Esophagus (tissue), 2 donors: Measurements from ENCODE around the gene SPEM2. TPM values are rescaled to one million over a fixed set of nuclear protein-coding genes. Genes with fewer than 3 reads are reported as not detected.

ENCODE experiments used
- H3K27ac ChIP-seq, 2 donors: one replicate each; pipeline ENCODE4 v1.5.1; 2013; ENCODE audit warnings: low read depth in 2 of 2, mild to moderate bottlenecking in 2 of 2, inconsistent platforms in 1 of 2, low read length in 1 of 2, moderate library complexity in 1 of 2
- H3K27me3 ChIP-seq, 2 donors: one replicate each; pipeline ENCODE4 v1.6.1; 2013; ENCODE audit warnings: low read length in 2 of 2, control low read depth in 1 of 2, mild to moderate bottlenecking in 1 of 2; ENCODE audit not compliant: insufficient read depth in 2 of 2, control insufficient read depth in 1 of 2
- H3K36me3 ChIP-seq, 2 donors: one replicate each; pipeline ENCODE4 v1.6.1; 2013; ENCODE audit warnings: low read length in 1 of 2; ENCODE audit not compliant: control insufficient read depth in 2 of 2, insufficient read depth in 2 of 2
- H3K4me1 ChIP-seq, 2 donors: one replicate each; pipeline ENCODE4 v1.6.1; 2013; ENCODE audit warnings: low read length in 1 of 2; ENCODE audit not compliant: control insufficient read depth in 2 of 2, insufficient read depth in 2 of 2
- H3K4me3 ChIP-seq, 2 donors: one replicate each; pipeline ENCODE4 v1.5.1; 2013; ENCODE audit warnings: low read length in 2 of 2, mild to moderate bottlenecking in 2 of 2, low read depth in 1 of 2, moderate library complexity in 1 of 2
- H3K9me3 ChIP-seq, 2 donors: one replicate each; pipeline ENCODE4 v1.6.1; 2013; ENCODE audit warnings: mild to moderate bottlenecking in 2 of 2, low read depth in 1 of 2, low read length in 1 of 2, moderate library complexity in 1 of 2; ENCODE audit not compliant: control insufficient read depth in 2 of 2, insufficient read depth in 1 of 2
- WGBS, 2 donors: extraction: QIAGEN DNeasy Blood & Tissue Kit; methylation state at CpG; one replicate each; pipeline ENCODE4 v1.1.7; 2013; 5-methylcytosine and 5-hydroxymethylcytosine counted together
- polyA plus RNA-seq, 2 donors: library from polyadenylated mRNA; stranded (reverse); fragments of 200-250 nt; gene quantifications; one replicate each; pipeline ENCODE4 v1.2.3, GENCODE V29; 2013
- donor health status: healthy with polysubstance abuse.
- donor health status: Bipolar disorder and iron deficiency.

Gene SPEM2
- polyA plus RNA-seq, 2 donors: not detected

GRCh38 chr17:7476494-7476893, 51.1 kb downstream of the SPEM2 start:
- peak overlapping the region; percentile 96 to 100 for H3K27ac ChIP-seq
- H3K27me3 ChIP-seq: no peaks in the 10 kb centered on the region
- WGBS, 2 donors: 17 to 34% methylated on average over 3 of the region's 3 CpGs
- no peaks in the 10 kb centered on the region for H3K9me3 ChIP-seq
- peaks cover 12 to 31% of the 10 kb centered on the region in 2 donors for H3K4me1 ChIP-seq
- no peak overlapping the region for H3K4me3 ChIP-seq
- no peaks in the 10 kb centered on the region for H3K36me3 ChIP-seq

GRCh38 chr17:7476951-7477350, 51.5 kb downstream of the SPEM2 start:
- WGBS, 2 donors: 59 to 62% methylated on average over 5 of the region's 5 CpGs
- Histone ChIP-seq H3K36me3 (no peaks in the 10 kb centered on the region), H3K9me3 (no peaks in the 10 kb centered on the region), H3K4me3 (peak overlapping the region in 1 of 2 donors; percentile 72), H3K4me1 (peaks cover 12 to 30% of the 10 kb centered on the region in 2 donors), H3K27ac (peak overlapping the region; percentile 96 to 100), H3K27me3 (no peaks in the 10 kb centered on the region)

Other genes with a start within 250 kb of the SPEM2 start
- 1 to 10 TPM in 1 of 2 donors, under 1 TPM in 1; 0.84 to 2.0 TPM for gene ASGR1, start 246.2 kb upstream of the SPEM2 start, polyA plus RNA-seq
- gene DLG4, start 205.8 kb upstream of the SPEM2 start, polyA plus RNA-seq: 10 to 100 TPM in 1 of 2 donors, 1 to 10 TPM in 1; 3.2 to 11.8 TPM
- 100 to 1,000 TPM; 484 to 979 TPM for gene ACADVL, start 205.7 kb upstream of the SPEM2 start, polyA plus RNA-seq
- 10 to 100 TPM; 20.8 to 32.2 TPM for gene DVL2, start 191.1 kb upstream of the SPEM2 start, polyA plus RNA-seq
- 10 to 100 TPM; 22.4 to 29.6 TPM for gene PHF23, start 186.2 kb upstream of the SPEM2 start, polyA plus RNA-seq
- gene GABARAP, start 183.2 kb upstream of the SPEM2 start, polyA plus RNA-seq: 100 to 1,000 TPM; 354 to 393 TPM
- gene CTDNEP1, start 173.9 kb upstream of the SPEM2 start, polyA plus RNA-seq: 10 to 100 TPM; 42.4 to 58.5 TPM
- 10 to 100 TPM; 14.7 to 39.0 TPM for gene ELP5, start 173.4 kb upstream of the SPEM2 start, polyA plus RNA-seq
- gene CLDN7, start 163.1 kb upstream of the SPEM2 start, polyA plus RNA-seq: 100 to 1,000 TPM; 271 to 275 TPM
- 1 to 10 TPM; 5.4 to 7.6 TPM for gene SLC2A4, start 143.9 kb upstream of the SPEM2 start, polyA plus RNA-seq
- 10 to 100 TPM in 1 of 2 donors, 1 to 10 TPM in 1; 2.8 to 13.0 TPM for gene YBX2, start 131.0 kb upstream of the SPEM2 start, polyA plus RNA-seq
- 100 to 1,000 TPM; 597 to 599 TPM for gene EIF5A, start 118.0 kb upstream of the SPEM2 start, polyA plus RNA-seq
- 10 to 100 TPM; 54.5 to 56.5 TPM for gene GPS2, start 110.3 kb upstream of the SPEM2 start, polyA plus RNA-seq
- gene NEURL4, start 96.3 kb upstream of the SPEM2 start, polyA plus RNA-seq: 10 to 100 TPM; 15.7 to 32.1 TPM
- 1 to 10 TPM; 5.3 to 9.7 TPM for gene ACAP1, start 89.1 kb upstream of the SPEM2 start, polyA plus RNA-seq
- 10 to 100 TPM; 39.3 to 75.9 TPM for gene KCTD11, start 73.5 kb upstream of the SPEM2 start, polyA plus RNA-seq
- gene TMEM95, start 70.5 kb upstream of the SPEM2 start, polyA plus RNA-seq: under 1 TPM in 1 of 2 donors, not detected in 1; 0.18 TPM
- gene TNK1, start 44.5 kb upstream of the SPEM2 start, polyA plus RNA-seq: 1 to 10 TPM; 6.1 to 9.3 TPM
- gene PLSCR3, start 31.1 kb upstream of the SPEM2 start, polyA plus RNA-seq: 10 to 100 TPM; 24.7 to 31.0 TPM
- gene TMEM256, start 21.5 kb upstream of the SPEM2 start, polyA plus RNA-seq: 100 to 1,000 TPM; 105 to 158 TPM
- 1 to 10 TPM; 4.2 to 5.5 TPM for gene NLGN2, start 17.8 kb upstream of the SPEM2 start, polyA plus RNA-seq
- not detected for gene SPEM1, start 5.3 kb upstream of the SPEM2 start, polyA plus RNA-seq
- gene SPEM3, start 3.2 kb downstream of the SPEM2 start, polyA plus RNA-seq: not detected
- gene TMEM102, start 9.8 kb downstream of the SPEM2 start, polyA plus RNA-seq: 1 to 10 TPM; 6.8 to 9.8 TPM
- gene FGF11, start 13.9 kb downstream of the SPEM2 start, polyA plus RNA-seq: 10 to 100 TPM in 1 of 2 donors, 1 to 10 TPM in 1; 5.6 to 16.5 TPM
- gene CHRNB1, start 19.4 kb downstream of the SPEM2 start, polyA plus RNA-seq: 1 to 10 TPM; 7.0 to 7.4 TPM
- gene ZBTB4, start 54.0 kb downstream of the SPEM2 start, polyA plus RNA-seq: 10 to 100 TPM; 15.5 to 19.1 TPM
- under 1 TPM in 1 of 2 donors, not detected in 1; 0.01 TPM for gene SLC35G6, start 55.8 kb downstream of the SPEM2 start, polyA plus RNA-seq
- 10 to 100 TPM; 33.8 to 56.6 TPM for gene POLR2A, start 58.8 kb downstream of the SPEM2 start, polyA plus RNA-seq
- gene TNFSF12, start 123.4 kb downstream of the SPEM2 start, polyA plus RNA-seq: 10 to 100 TPM in 1 of 2 donors, 1 to 10 TPM in 1; 8.0 to 13.0 TPM
- gene TNFSF13, start 133.1 kb downstream of the SPEM2 start, polyA plus RNA-seq: 1 to 10 TPM; 5.4 to 5.6 TPM
- 10 to 100 TPM; 21.6 to 33.6 TPM for gene SENP3, start 136.3 kb downstream of the SPEM2 start, polyA plus RNA-seq
- gene CD68, start 154.0 kb downstream of the SPEM2 start, polyA plus RNA-seq: 10 to 100 TPM; 30.5 to 62.4 TPM
- 10 to 100 TPM; 56.9 to 60.0 TPM for gene MPDU1, start 158.2 kb downstream of the SPEM2 start, polyA plus RNA-seq
- 10 to 100 TPM; 73.3 to 94.3 TPM for gene SOX15, start 164.5 kb downstream of the SPEM2 start, polyA plus RNA-seq
- 10 to 100 TPM; 14.7 to 19.0 TPM for gene FXR2, start 189.3 kb downstream of the SPEM2 start, polyA plus RNA-seq
- gene SAT2, start 202.2 kb downstream of the SPEM2 start, polyA plus RNA-seq: 10 to 100 TPM; 54.0 to 61.2 TPM
- under 1 TPM in 1 of 2 donors, not detected in 1; 0.14 TPM for gene SHBG, start 204.5 kb downstream of the SPEM2 start, polyA plus RNA-seq
- under 1 TPM; 0.24 to 0.51 TPM for gene ATP1B2, start 225.3 kb downstream of the SPEM2 start, polyA plus RNA-seq